ENCODE measurements around the gene HSPA1L.

GRCh38 chr6:31784098-31784925 is 30.8 kb downstream of the HSPA1L start:
- TF ChIP-seq CTCF (IDR thresholded peaks at IDR 0.05; ENCODE audit: insufficient read depth, low read length, poor library complexity, severe bottlenecking): no peak
- no peak for TF ChIP-seq EZH2phosphoT487 (conservative IDR thresholded peaks at IDR 0.05; ENCODE audit: low read length)
